ENCODE measurements around the gene WDR43.
A peak's percentile ranks its signal among the peaks of the same experiment; 100 is the strongest.
"Not testable (repeated sequence)": the region's sequence is repeated elsewhere in the genome, so short reads cannot be mapped to it uniquely, and the experiment has no call there.

The WDR43 gene

GRCh38 chr2:28970464-28971160 lies 76.1 kb downstream of the WDR43 start:
- no peak for DNase-seq

GRCh38 chr2:28972778-28973335 lies 78.4 kb downstream of the WDR43 start:
- DNase-seq: peak; percentile 22

GRCh38 chr2:28974252-28974651 lies 79.8 kb downstream of the WDR43 start:
- DNase-seq: no peak

GRCh38 chr2:28975671-28976070 lies 81.2 kb downstream of the WDR43 start:
- no peak for DNase-seq

- no peak for DNase-seq
Observed at GRCh38 chr2:28976584-28976983, 82.1 kb downstream of the WDR43 start.

- DNase-seq: no peak
Observed at GRCh38 chr2:28977176-28977875, 82.9 kb downstream of the WDR43 start.

GRCh38 chr2:28978001-28978400 lies 83.5 kb downstream of the WDR43 start:
- not testable (repeated sequence) for DNase-seq

GRCh38 chr2:28978606-28979005 lies 84.1 kb downstream of the WDR43 start:
- no peak for DNase-seq

GRCh38 chr2:28979041-28979440 lies 84.6 kb downstream of the WDR43 start:
- DNase-seq: no peak

- DNase-seq: no peak
Observed at GRCh38 chr2:28979576-28980366, 85.3 kb downstream of the WDR43 start.

- no peak for DNase-seq
Observed at GRCh38 chr2:28980368-28981015, 86.0 kb downstream of the WDR43 start.

GRCh38 chr2:28981016-28981441 lies 86.6 kb downstream of the WDR43 start, which contains the start of gene TOGARAM2:
TSS of gene TOGARAM2 (plus strand) at chr2:28981298. CDS start at chr2:28994835, 13,537 bp downstream.
- DNase-seq: no peak

- DNase-seq: no peak
Observed at GRCh38 chr2:28981620-28982376, 87.3 kb downstream of the WDR43 start.

GRCh38 chr2:28982381-28982950 lies 88.0 kb downstream of the WDR43 start:
- no peak for DNase-seq

- DNase-seq: no peak
Observed at GRCh38 chr2:28986429-28986828, 92.0 kb downstream of the WDR43 start.

- DNase-seq: no peak
Observed at GRCh38 chr2:28989973-28990372, 95.5 kb downstream of the WDR43 start.

GRCh38 chr2:28990445-28990844 lies 96.0 kb downstream of the WDR43 start:
- DNase-seq: no peak

- no peak for DNase-seq
Observed at GRCh38 chr2:28991021-28991420, 96.6 kb downstream of the WDR43 start.

- no peak for DNase-seq
Observed at GRCh38 chr2:28991460-28991859, 97.0 kb downstream of the WDR43 start.

- no peak for DNase-seq
Observed at GRCh38 chr2:28993206-28993960, 98.9 kb downstream of the WDR43 start.

- DNase-seq: no peak
Observed at GRCh38 chr2:28994074-28994473, 99.6 kb downstream of the WDR43 start.

All from CD4-positive, alpha-beta T cell treated with Interleukin-21 for 1 hour (primary cell).